ENCODE measurements around the gene GJB5. TPM values are rescaled to one million over a fixed set of nuclear protein-coding genes. Genes with fewer than 3 reads are reported as not detected.

Gene GJB5
- polyA plus RNA-seq, 1 donor (not counting 4 experiments of a cell fraction or from before 2014, with no cell fraction given) = 169 TPM

DNA sequence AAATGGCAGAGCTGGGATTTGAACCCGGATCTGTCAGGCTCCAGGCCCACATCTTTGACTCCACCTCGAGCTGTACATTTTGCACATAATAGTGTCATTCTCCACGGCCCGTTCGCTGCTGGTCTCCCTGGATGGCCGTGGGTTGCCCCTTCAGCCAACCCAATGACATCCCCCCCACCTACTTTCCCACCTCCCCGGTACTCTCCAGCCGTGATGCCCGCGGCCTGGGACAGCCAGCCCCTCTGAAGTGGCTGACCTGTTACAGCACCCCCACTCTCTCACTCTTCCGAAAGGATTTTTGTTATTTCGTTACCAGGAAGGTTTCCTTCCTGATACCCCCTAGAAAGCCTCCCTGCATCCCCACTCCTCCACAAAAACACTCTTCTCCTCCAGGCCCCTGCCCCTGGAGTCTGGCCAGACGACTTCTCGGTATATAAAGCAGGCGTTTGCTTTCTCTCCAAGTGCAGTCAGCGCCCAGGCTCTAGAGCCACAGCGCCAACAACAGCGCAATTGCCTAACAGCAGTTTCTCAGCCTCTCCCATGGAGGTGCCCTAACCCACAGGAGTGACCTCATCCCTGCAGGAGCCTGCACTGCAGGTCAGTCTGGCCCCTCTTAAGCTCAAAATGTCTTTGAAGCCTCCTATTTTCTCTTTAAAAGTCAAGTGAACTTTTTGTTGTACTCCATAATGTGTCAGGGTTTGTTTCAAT is 14.5 kb upstream of the GJB5 start:
- Histone ChIP-seq H3K9ac (ENCODE audit: control insufficient read depth, extremely low read depth, insufficient read depth, low read length) (no peak overlapping the region), H3K9me1 (ENCODE audit: control insufficient read depth, extremely low read depth, insufficient read depth, low read length) (no peaks in the 10 kb centered on the region), H3K4me1 (ENCODE audit: control insufficient read depth, extremely low read depth, insufficient read depth, low read length) (no peaks in the 10 kb centered on the region), H3K79me2 (ENCODE audit: control insufficient read depth, insufficient read depth, low read length) (no peaks in the 10 kb centered on the region), H3K4me3 (ENCODE audit: control insufficient read depth in 2 of 3, extremely low read depth in 1 of 3, insufficient read depth in 2 of 3, low read depth in 1 of 3, low read length in 3 of 3) (no peak overlapping the region), H3K36me3 (ENCODE audit: control insufficient read depth in 2 of 2, extremely low read depth in 1 of 2, insufficient read depth in 2 of 2, low read length in 2 of 2) (no peaks in the 10 kb centered on the region), H4K20me1 (ENCODE audit: control insufficient read depth, extremely low read depth, insufficient read depth, low read length) (no peaks in the 10 kb centered on the region), H2AFZ (ENCODE audit: control insufficient read depth, low read length) (no peak overlapping the region), H3K27ac (ENCODE audit: control insufficient read depth, insufficient read depth, low read length) (no peak overlapping the region), H3K27me3 (ENCODE audit: control insufficient read depth, extremely low read depth, insufficient read depth, low read length) (no peaks in the 10 kb centered on the region), H3K9me3 (ENCODE audit: control insufficient read depth, low read depth, low read length) (no peaks in the 10 kb centered on the region), H3K4me2 (ENCODE audit: control insufficient read depth, extremely low read depth, insufficient read depth, low read depth, low read length) (no peak overlapping the region)
- FAIRE-seq = no peak
- dilution Hi-C loops (cut with MboI; ENCODE audit: extremely low pct_ligation_motif_present, low sequenced_read_pairs) = no loop called here
- TF ChIP-seq EZH2 (IDR thresholded peaks at IDR 0.05; ENCODE audit: low read length) = no peak
- TF ChIP-seq, protein P1, sequence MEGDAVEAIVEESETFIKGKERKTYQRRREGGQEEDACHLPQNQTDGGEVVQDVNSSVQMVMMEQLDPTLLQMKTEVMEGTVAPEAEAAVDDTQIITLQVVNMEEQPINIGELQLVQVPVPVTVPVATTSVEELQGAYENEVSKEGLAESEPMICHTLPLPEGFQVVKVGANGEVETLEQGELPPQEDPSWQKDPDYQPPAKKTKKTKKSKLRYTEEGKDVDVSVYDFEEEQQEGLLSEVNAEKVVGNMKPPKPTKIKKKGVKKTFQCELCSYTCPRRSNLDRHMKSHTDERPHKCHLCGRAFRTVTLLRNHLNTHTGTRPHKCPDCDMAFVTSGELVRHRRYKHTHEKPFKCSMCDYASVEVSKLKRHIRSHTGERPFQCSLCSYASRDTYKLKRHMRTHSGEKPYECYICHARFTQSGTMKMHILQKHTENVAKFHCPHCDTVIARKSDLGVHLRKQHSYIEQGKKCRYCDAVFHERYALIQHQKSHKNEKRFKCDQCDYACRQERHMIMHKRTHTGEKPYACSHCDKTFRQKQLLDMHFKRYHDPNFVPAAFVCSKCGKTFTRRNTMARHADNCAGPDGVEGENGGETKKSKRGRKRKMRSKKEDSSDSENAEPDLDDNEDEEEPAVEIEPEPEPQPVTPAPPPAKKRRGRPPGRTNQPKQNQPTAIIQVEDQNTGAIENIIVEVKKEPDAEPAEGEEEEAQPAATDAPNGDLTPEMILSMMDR (optimal IDR thresholded peaks at IDR 0.05 in 1 of 3, IDR thresholded peaks at IDR 0.05 in 1 of 3, conservative IDR thresholded peaks at IDR 0.05 in 1 of 3; ENCODE audit: extremely low read depth in 1 of 3, insufficient read depth in 2 of 3, low read length in 3 of 3) = peak in 1 of 3 experiments; percentile 11
- no peak for DNase-seq (ENCODE audit: low read depth, low spot score)

GRCh38 chr1:34742667-34743270 is 12.1 kb upstream of the GJB5 start:
- Histone ChIP-seq H3K27ac (ENCODE audit: control insufficient read depth, insufficient read depth, low read length) (no peak overlapping the region), H3K9me1 (ENCODE audit: control insufficient read depth, extremely low read depth, insufficient read depth, low read length) (no peaks in the 10 kb centered on the region), H3K27me3 (ENCODE audit: control insufficient read depth, extremely low read depth, insufficient read depth, low read length) (no peaks in the 10 kb centered on the region), H3K9me3 (ENCODE audit: control insufficient read depth, low read depth, low read length) (no peaks in the 10 kb centered on the region), H3K4me2 (ENCODE audit: control insufficient read depth, extremely low read depth, insufficient read depth, low read depth, low read length) (peak overlapping the region; percentile 25), H3K36me3 (ENCODE audit: control insufficient read depth in 2 of 2, extremely low read depth in 1 of 2, insufficient read depth in 2 of 2, low read length in 2 of 2) (no peaks in the 10 kb centered on the region), H3K4me3 (ENCODE audit: control insufficient read depth in 2 of 3, extremely low read depth in 1 of 3, insufficient read depth in 2 of 3, low read depth in 1 of 3, low read length in 3 of 3) (no peak overlapping the region), H3K79me2 (ENCODE audit: control insufficient read depth, insufficient read depth, low read length) (no peaks in the 10 kb centered on the region), H2AFZ (ENCODE audit: control insufficient read depth, low read length) (no peak overlapping the region), H4K20me1 (ENCODE audit: control insufficient read depth, extremely low read depth, insufficient read depth, low read length) (no peaks in the 10 kb centered on the region), H3K4me1 (ENCODE audit: control insufficient read depth, extremely low read depth, insufficient read depth, low read length) (no peaks in the 10 kb centered on the region), H3K9ac (ENCODE audit: control insufficient read depth, extremely low read depth, insufficient read depth, low read length) (no peak overlapping the region)
- dilution Hi-C loops (cut with MboI; ENCODE audit: extremely low pct_ligation_motif_present, low sequenced_read_pairs) = no loop called here
- FAIRE-seq (no peak), DNase-seq (ENCODE audit: low read depth, low spot score) (peak; percentile 50)
- TF ChIP-seq, protein P1 (optimal IDR thresholded peaks at IDR 0.05 in 1 of 3, IDR thresholded peaks at IDR 0.05 in 1 of 3, conservative IDR thresholded peaks at IDR 0.05 in 1 of 3; ENCODE audit: extremely low read depth in 1 of 3, insufficient read depth in 2 of 3, low read length in 3 of 3) = peak; percentile 85 to 99 (median 94)
- no peak for TF ChIP-seq EZH2 (IDR thresholded peaks at IDR 0.05; ENCODE audit: low read length)

Measured in keratinocyte (primary cell).